NB4 (cell line): Measurements from ENCODE around the gene OAT.

Experiments
- CTCF ChIP-seq: IDR thresholded peaks from one replicate; pipeline ENCODE4 v1.5.1; 2012; ENCODE audit warnings: low read depth, low read length
- MAX ChIP-seq: IDR thresholded peaks from 2 replicates; pipeline ENCODE4 v1.6.1; 2011; ENCODE audit warnings: low read depth, low read length
- MYC ChIP-seq: IDR thresholded peaks from 2 replicates; pipeline ENCODE4 v1.6.1; 2011; ENCODE audit warnings: low read depth, low read length
- POLR2A ChIP-seq: IDR thresholded peaks from 2 replicates; pipeline ENCODE4 v1.6.1; 2011; ENCODE audit warnings: mild to moderate bottlenecking; ENCODE audit not compliant: insufficient read length; ENCODE audit errors: extremely low read depth

GRCh38 chr10:124372899-124373298 lies 45.8 kb downstream of the OAT start:
- TF ChIP-seq POLR2A = no peak
- no peak for TF ChIP-seq CTCF
- no peak for TF ChIP-seq MAX
- TF ChIP-seq MYC = no peak
